ENCODE data around the gene NECTIN1.

- TF ChIP-seq CTCF (IDR thresholded peaks at IDR 0.05; ENCODE audit: low read length): no peak
- TF ChIP-seq EZH2phosphoT487 (IDR thresholded peaks at IDR 0.05; ENCODE audit: low read length): no peak
Observed at GRCh38 chr11:119728211-119728626, 781 bp downstream of the NECTIN1 start.

Data from MM.1S (cell line).